ENCODE data around the gene MATN4. TPM values are rescaled to one million over a fixed set of nuclear protein-coding genes. Genes with fewer than 3 reads are reported as not detected.

MATN4 gene
- total RNA-seq, 1 experiment from 2014 or later: 0.64 TPM

DNA sequence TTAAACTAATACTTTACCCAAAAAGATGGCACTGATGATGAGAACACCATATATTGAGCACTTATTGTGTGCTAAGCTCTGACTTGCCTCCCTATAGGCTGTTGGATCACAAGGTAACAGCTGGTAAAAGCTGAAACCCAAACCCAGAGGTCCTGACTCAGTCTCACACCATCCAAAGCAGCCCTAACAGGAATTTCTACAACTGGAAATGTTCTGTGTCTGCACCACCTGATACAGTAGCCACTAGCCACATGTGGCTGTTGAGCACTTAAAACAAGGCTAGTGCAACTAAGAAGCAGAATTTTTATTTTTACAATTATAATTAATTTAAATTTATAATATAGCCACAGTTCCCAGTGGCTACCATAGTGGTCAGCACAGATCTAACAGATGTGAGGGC lies 15.6 kb upstream of the MATN4 start:
- intact Hi-C loops (cut with micrococcal nuclease): loop anchor here (1.0 kb wide), 1 partner anchor 448 kb away; no protein-coding TSS in a partner anchor
- no peak overlapping the region for H3K4me2 ChIP-seq (ENCODE audit: low read length)
- H3K4me1 ChIP-seq (ENCODE audit: control insufficient read depth in 1 of 2, insufficient read depth in 2 of 2, low read length in 2 of 2): no peaks in the 10 kb centered on the region
- H3K27me3 ChIP-seq (ENCODE audit: insufficient read depth, low read length): no peaks in the 10 kb centered on the region
- TF ChIP-seq SRF (IDR thresholded peaks at IDR 0.05; ENCODE audit: low read depth) (no peak), POLR2AphosphoS5 (IDR thresholded peaks at IDR 0.05; ENCODE audit: low read depth, low read length) (no peak), ZBTB33 (IDR thresholded peaks at IDR 0.05; ENCODE audit: extremely low read depth, insufficient replicate concordance, low read length) (no peak), EZH2phosphoT487 (IDR thresholded peaks at IDR 0.05; ENCODE audit: borderline replicate concordance) (no peak), ZNF274 (IDR thresholded peaks at IDR 0.05; ENCODE audit: low read depth, low read length) (no peak), FOSL1 (IDR thresholded peaks at IDR 0.05; ENCODE audit: low read depth) (no peak), JUND (IDR thresholded peaks at IDR 0.05) (no peak), REST (IDR thresholded peaks at IDR 0.05; ENCODE audit: low read depth) (no peak), TCF7L2 (IDR thresholded peaks at IDR 0.05; ENCODE audit: borderline replicate concordance, extremely low read depth, insufficient read depth, insufficient read length) (no peak), CBX3 (IDR thresholded peaks at IDR 0.05; ENCODE audit: low read depth) (no peak), EZH2 (IDR thresholded peaks at IDR 0.05) (no peak), YY1 (IDR thresholded peaks at IDR 0.05; ENCODE audit: extremely low read depth, insufficient replicate concordance, low read depth, low read length) (no peak), ATF3 (IDR thresholded peaks at IDR 0.05) (no peak), SIN3A (IDR thresholded peaks at IDR 0.05; ENCODE audit: low read depth) (no peak), ZFX (IDR thresholded peaks at IDR 0.05) (no peak), ELF1 (IDR thresholded peaks at IDR 0.05; ENCODE audit: borderline replicate concordance, low read depth) (no peak), POLR2A (IDR thresholded peaks at IDR 0.05; ENCODE audit: borderline replicate concordance, extremely low read depth, insufficient read depth, insufficient read length) (no peak), SP1 (IDR thresholded peaks at IDR 0.05; ENCODE audit: low read depth) (no peak)
- TF ChIP-seq, protein P1, sequence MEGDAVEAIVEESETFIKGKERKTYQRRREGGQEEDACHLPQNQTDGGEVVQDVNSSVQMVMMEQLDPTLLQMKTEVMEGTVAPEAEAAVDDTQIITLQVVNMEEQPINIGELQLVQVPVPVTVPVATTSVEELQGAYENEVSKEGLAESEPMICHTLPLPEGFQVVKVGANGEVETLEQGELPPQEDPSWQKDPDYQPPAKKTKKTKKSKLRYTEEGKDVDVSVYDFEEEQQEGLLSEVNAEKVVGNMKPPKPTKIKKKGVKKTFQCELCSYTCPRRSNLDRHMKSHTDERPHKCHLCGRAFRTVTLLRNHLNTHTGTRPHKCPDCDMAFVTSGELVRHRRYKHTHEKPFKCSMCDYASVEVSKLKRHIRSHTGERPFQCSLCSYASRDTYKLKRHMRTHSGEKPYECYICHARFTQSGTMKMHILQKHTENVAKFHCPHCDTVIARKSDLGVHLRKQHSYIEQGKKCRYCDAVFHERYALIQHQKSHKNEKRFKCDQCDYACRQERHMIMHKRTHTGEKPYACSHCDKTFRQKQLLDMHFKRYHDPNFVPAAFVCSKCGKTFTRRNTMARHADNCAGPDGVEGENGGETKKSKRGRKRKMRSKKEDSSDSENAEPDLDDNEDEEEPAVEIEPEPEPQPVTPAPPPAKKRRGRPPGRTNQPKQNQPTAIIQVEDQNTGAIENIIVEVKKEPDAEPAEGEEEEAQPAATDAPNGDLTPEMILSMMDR (IDR thresholded peaks at IDR 0.05 in 2 of 3, conservative IDR thresholded peaks at IDR 0.05 in 1 of 3; ENCODE audit: borderline replicate concordance in 1 of 3, insufficient read depth in 1 of 3, low read depth in 2 of 3, low read length in 2 of 3): no peak
- TF ChIP-seq, protein P2, sequence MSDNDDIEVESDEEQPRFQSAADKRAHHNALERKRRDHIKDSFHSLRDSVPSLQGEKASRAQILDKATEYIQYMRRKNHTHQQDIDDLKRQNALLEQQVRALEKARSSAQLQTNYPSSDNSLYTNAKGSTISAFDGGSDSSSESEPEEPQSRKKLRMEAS (IDR thresholded peaks at IDR 0.05): no peak
- DNase-seq (ENCODE audit: low read depth, low spot score) (no peak), ATAC-seq (no peak)
- BruUV-seq (replicated peaks): no TSS peak
- H3K9ac ChIP-seq (ENCODE audit: low read length): no peak overlapping the region
- H3K4me3 ChIP-seq (replicated peaks in 1 of 2; ENCODE audit: low read depth in 1 of 2, low read length in 2 of 2): no peak overlapping the region
- POLR2A ChIA-PET: interaction anchor here (1.1 to 1.7 kb wide), 4 partner anchors 21 to 113 kb away, joined by 3 to 10 read pairs (median 6); partner anchors contain the start of gene SDC4
- no peak overlapping the region for H2AFZ ChIP-seq (ENCODE audit: low read depth, low read length, poor library complexity, severe bottlenecking)
- H3K9me3 ChIP-seq (ENCODE audit: control insufficient read depth in 1 of 2, insufficient read depth in 1 of 2, low read depth in 1 of 2, low read length in 2 of 2): no peaks in the 10 kb centered on the region
- H3K36me3 ChIP-seq (ENCODE audit: control insufficient read depth in 1 of 2, insufficient read depth in 2 of 2, low read length in 2 of 2): peaks cover 8 to 18% of the 10 kb centered on the region in 2 experiments; a peak in 3 of 4 replicates
- no peak overlapping the region for H3K27ac ChIP-seq (ENCODE audit: low read depth, low read length)
- no peaks in the 10 kb centered on the region for H3K9me2 ChIP-seq (ENCODE audit: insufficient read depth)
- CTCF ChIA-PET: interaction anchor here (1.0 to 6.9 kb wide), 8 partner anchors 12 to 448 kb away, joined by 3 to 100 read pairs (median 10); partner anchors contain the start of gene SYS1
- H4K20me1 ChIP-seq (ENCODE audit: insufficient read depth): no peaks in the 10 kb centered on the region
- H3K79me2 ChIP-seq (ENCODE audit: insufficient read depth, low read length): 0 out of 2 replicates have a peak, but pooled peaks cover 6% of the 10 kb centered on the region
- RAD21 ChIA-PET (ENCODE audit: low non-redundant PET in 1 of 2, low total read pairs in 2 of 2, uncharacterized antibody in 2 of 2, unreplicated experiment in 2 of 2): interaction anchor here (0.8 to 1.4 kb wide), 6 partner anchors 12 to 447 kb away, joined by 3 to 14 read pairs (median 5); no protein-coding TSS in a partner anchor
